Prostate gland (tissue), 2 donors: ENCODE data around the gene SUN5. TPM values are rescaled to one million over a fixed set of nuclear protein-coding genes. Genes with fewer than 3 reads are reported as not detected.

Experiments
- DNase-seq: peaks from one replicate; pipeline ENCODE4 v3.0.0-alpha.2; 2019; ENCODE audit warnings: low spot score
- H3K27ac ChIP-seq, 2 donors: fragments of 200-600 bp; sonication (generic); 2 replicates each; pipeline ENCODE4 v1.5.1; 2017 to 2019
- H3K27me3 ChIP-seq: fragments of 200-600 bp; sonication (generic); replicated peaks from 2 replicates; pipeline ENCODE4 v1.5.1; 2019; ENCODE audit not compliant: insufficient read depth
- H3K36me3 ChIP-seq, 2 donors: fragments of 200-600 bp; sonication (generic); 1 replicate in 1 of 2; 2 replicates in 1 of 2; pipeline versions ENCODE4 v1.5.1 to v1.8.1; 2017 to 2019
- H3K4me1 ChIP-seq: fragments of 200-600 bp; sonication (generic); replicated peaks from 2 replicates; pipeline ENCODE4 v1.5.1; 2019
- H3K4me3 ChIP-seq, 2 donors: fragments of 200-600 bp; sonication (generic); 2 replicates each; pipeline ENCODE4 v1.5.1; 2017 to 2019
- H3K9me3 ChIP-seq: fragments of 200-600 bp; sonication (generic); 2 replicates; pipeline ENCODE4 v1.5.1; 2017
- CTCF ChIP-seq, 4 experiments: fragments of 200-600 bp in 2 of 4; fragments of 450-650 bp in 2 of 4; sonication (generic) in 2 of 4; IDR thresholded peaks; 1 replicate in 3 of 4; 2 replicates in 1 of 4; pipeline ENCODE4 v1.5.1; 2016 to 2019; ENCODE audit warnings: antibody characterized with exemption in 4 of 4, mild to moderate bottlenecking in 2 of 4, moderate library complexity in 2 of 4
- POLR2A ChIP-seq: fragments of 450-650 bp; IDR thresholded peaks from one replicate; pipeline ENCODE4 v1.6.1; 2016; ENCODE audit warnings: antibody characterized with exemption, mild to moderate bottlenecking
- POLR2AphosphoS5 ChIP-seq: sonication (generic); formaldehyde crosslinking; IDR thresholded peaks from one replicate; pipeline ENCODE4 v1.6.1; 2017; ENCODE audit warnings: antibody characterized with exemption
- WGBS: methylation state at CpG from one replicate; pipeline ENCODE4 v1.1.5; 2018; 5-methylcytosine and 5-hydroxymethylcytosine counted together
- intact Hi-C: fragments of 100-400 bp; cut with DNase I; formaldehyde crosslinking; loops from one replicate; pipeline ENCODE4 v1.14.2; 2022
- total RNA-seq, 2 donors: library from RNA; depleted of rRNA; stranded (reverse); fragments of >200 nt; gene quantifications; one replicate each; pipeline ENCODE4 v1.1.0, GENCODE V29; 2016

The SUN5 gene
- total RNA-seq, 2 donors from 2014 or later = 4.7 TPM; not detected in 1

DNA sequence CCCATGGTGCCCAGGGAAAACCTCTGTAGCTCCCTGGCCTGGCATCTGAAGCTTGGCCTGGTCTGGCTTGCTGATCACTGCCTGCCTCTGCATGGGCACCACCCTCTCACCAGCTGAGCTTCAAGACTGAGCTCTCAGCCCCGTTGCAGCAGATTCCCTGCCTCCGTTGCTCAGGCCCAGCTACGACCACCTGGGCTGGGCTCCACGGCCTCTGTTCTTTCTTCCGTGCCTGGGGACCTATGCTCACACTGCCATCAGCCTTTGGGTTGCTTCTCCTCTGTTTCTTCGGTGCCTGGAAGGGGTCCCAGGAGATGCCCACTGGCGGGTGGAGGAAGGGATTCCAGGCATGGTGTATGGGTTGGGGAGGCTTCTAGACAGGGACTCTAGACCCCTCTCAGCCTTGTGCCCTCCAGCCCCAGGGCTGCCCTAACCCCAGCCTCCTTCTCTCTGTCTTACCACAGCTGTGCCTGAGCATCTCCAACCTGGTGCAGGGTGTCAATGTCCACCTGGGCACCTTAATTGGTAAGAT is 12.4 kb upstream of the SUN5 start:
- no peak for DNase-seq
- Histone ChIP-seq H3K4me3 (no peak overlapping the region), H3K27me3 (no peaks in the 10 kb centered on the region), H3K9me3 (no peaks in the 10 kb centered on the region), H3K27ac (no peak overlapping the region), H3K36me3 (no peaks in the 10 kb centered on the region), H3K4me1 (no peaks in the 10 kb centered on the region)
- intact Hi-C loops = no loop called here
- no peak for TF ChIP-seq CTCF (IDR thresholded peaks at IDR 0.05)
- no peak for TF ChIP-seq POLR2A
- TF ChIP-seq POLR2AphosphoS5 = no peak
- 83% methylated on average over 7 of the region's 7 CpGs for WGBS

DNA sequence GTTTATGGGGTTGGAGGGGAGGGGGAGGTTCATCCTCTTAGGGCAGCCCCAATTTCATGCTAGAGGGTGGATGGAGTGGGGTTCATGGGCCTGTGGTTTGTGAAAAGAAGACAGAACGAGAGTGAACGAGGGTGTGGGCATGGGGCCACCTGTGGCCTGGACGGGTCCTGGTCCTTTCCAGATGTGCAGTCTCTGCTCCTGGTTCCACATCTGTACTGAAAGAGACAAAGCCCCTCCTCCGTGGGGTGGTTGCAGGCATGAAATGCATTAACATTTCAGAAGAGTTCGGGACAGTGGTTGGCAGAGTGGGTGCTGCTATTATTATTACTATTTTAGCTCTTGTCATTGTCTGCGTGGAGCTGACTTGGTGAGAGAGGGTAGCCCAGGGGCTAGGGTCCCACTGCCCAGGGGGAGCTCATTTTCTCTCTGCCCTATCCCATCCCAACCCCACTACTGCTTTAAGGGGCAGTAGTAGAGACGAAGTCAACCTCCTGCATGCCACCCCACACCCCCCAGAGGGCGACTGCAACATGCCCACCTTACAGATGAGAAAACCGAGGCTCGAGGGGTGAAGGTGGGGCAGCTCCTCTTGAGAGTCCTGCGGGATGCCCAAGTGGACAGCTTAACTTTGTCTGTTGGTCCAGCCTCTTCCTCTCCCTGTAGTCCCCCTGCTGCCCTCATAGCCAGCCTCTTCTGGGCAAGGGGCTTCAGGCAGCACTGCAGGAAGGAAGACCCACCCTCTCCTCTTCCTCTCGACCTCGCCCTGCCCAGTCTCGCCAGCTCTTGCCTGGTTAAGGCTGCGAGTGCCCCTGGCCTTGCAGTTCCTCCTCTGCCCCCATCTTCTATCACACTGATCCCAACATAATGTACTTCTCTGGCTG is 11.7 kb upstream of the SUN5 start:
- Histone ChIP-seq H3K36me3 (no peaks in the 10 kb centered on the region), H3K4me3 (no peak overlapping the region), H3K4me1 (no peaks in the 10 kb centered on the region), H3K27ac (no peak overlapping the region), H3K27me3 (no peaks in the 10 kb centered on the region), H3K9me3 (no peaks in the 10 kb centered on the region)
- DNase-seq = no peak
- TF ChIP-seq CTCF (IDR thresholded peaks at IDR 0.05) (no peak), POLR2AphosphoS5 (no peak), POLR2A (no peak)
- intact Hi-C loops = no loop called here
- WGBS = 74% methylated on average over 15 of the region's 15 CpGs

DNA sequence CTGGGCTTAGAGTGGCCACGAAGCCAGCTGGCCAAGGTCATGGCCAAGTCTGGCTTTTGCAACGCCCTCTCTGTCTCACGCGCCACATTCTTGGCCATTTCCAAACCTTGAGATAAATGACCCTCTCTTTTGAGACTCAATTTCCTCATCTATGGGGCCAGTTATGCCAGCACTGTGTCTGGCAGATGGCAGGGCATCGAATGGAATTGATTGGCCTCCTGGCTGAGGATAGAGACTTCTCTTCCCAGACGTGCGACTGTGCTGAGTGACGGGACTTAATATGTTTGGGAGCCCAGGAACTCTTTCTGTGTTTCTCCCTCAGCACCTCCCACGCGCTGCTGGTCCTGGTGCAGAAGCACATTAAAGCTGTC is 10.9 kb upstream of the SUN5 start:
- WGBS = 77% methylated on average over 10 of the region's 10 CpGs
- no peak for DNase-seq

DNA sequence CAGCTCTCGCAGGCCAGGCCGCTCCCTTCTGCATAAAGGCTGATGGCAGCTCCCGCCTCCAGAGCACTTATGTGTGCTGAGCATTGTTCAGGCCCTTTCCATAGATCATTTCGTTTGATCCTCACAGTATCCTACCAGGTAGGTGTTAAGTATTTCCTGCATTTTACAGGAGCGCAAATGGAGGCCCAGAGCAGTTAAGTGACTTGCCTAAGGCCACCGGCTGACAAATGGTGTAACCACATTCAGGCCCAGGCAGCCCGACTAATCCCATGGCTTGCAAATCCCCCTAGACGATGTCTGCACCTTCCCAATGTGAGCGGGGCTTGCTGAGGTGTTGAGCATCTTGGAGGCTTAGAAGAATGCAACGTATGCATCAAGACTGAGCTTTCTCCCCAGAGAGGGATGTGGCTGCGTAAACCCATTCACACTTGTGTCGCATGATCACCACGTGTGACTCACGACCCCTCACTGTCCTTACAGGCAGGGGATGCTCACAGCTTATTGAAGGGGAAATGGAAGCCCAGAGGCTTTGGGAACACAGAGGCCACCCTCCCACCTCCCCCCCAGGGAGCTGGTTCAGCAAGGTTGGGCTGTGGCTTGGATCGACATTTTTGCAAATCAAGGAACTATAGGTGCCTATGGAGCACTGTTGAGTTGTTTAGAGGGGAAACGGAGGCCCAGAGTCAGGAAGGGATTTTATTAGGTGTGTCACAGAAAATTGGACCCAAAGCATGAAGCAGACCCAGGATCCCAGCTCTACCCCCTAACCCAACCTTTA is 10.3 kb upstream of the SUN5 start:
- intact Hi-C loops = no loop called here
- DNase-seq = no peak
- Histone ChIP-seq H3K4me1 (peaks cover 2% of the 10 kb centered on the region), H3K4me3 (no peak overlapping the region), H3K27ac (no peak overlapping the region), H3K9me3 (no peaks in the 10 kb centered on the region), H3K27me3 (no peaks in the 10 kb centered on the region), H3K36me3 (no peaks in the 10 kb centered on the region)
- no peak for TF ChIP-seq CTCF (IDR thresholded peaks at IDR 0.05)
- TF ChIP-seq POLR2AphosphoS5 = no peak
- no peak for TF ChIP-seq POLR2A
- 50% methylated on average over 16 of the region's 16 CpGs for WGBS

More for the DNA sequence above, 10.9 kb upstream of the SUN5 start:
- no peak overlapping the region for H3K27ac ChIP-seq
- no peaks in the 10 kb centered on the region for H3K9me3 ChIP-seq
- no peaks in the 10 kb centered on the region for H3K4me1 ChIP-seq
- H3K4me3 ChIP-seq = no peak overlapping the region
- no peak for TF ChIP-seq CTCF (IDR thresholded peaks at IDR 0.05)
- no peak for TF ChIP-seq POLR2AphosphoS5
- no peak for TF ChIP-seq POLR2A
- no peaks in the 10 kb centered on the region for H3K36me3 ChIP-seq
- intact Hi-C loops = no loop called here
- H3K27me3 ChIP-seq = no peaks in the 10 kb centered on the region
